NCI-H82 treated with DMSO at 0.1 percent for 48 hours (cell line): ENCODE results near the gene TCAP.

Source experiments
- DNase-seq: peaks from one replicate; lab custom pipeline; 2025; ENCODE audit not compliant: unreplicated experiment; lab: John Stamatoyannopoulos, UW

TCAP gene

GRCh38 chr17:39628655-39629493, 36.3 kb upstream of the TCAP start:
- no peak for DNase-seq

DNA sequence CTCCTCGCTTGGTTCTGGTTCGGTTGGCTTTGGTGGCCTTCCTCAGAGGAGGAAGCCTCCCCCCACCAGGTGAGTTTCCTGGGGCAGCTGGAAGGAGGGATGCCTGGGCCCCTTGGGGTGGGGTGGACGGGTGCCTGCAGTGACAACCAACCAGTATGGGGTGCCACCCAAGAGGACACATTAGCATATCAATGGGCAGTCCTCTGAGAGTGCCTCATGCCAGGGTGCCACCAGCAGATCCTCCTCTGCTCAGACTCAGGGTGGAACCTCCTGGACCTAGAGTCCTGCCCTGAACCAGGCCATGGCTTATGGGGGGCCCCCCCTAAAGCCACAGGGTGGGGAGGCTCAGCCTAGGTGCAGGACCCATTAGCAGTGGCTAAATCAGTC, 35.7 kb upstream of the TCAP start:
- no peak for DNase-seq

DNA sequence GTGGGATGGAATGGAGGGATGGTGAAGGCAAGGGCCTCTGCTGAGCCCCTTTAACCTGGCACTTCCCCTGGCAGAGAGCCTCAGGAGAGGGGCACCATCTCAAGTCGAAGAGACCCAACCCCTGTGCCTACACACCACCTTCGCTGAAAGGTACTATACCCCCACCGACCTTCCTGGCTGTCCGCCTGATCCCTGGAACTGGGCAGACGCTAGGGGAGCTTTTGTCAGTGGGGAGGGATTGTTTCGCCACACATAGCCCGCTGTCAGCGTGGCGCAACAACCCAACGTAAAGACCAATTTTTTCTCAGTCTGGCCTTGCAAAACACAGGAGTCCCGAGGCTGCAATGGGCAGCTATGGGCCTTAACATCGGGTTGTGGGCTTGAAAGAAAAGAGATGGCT, 35.3 kb upstream of the TCAP start:
- DNase-seq = no peak

DNA sequence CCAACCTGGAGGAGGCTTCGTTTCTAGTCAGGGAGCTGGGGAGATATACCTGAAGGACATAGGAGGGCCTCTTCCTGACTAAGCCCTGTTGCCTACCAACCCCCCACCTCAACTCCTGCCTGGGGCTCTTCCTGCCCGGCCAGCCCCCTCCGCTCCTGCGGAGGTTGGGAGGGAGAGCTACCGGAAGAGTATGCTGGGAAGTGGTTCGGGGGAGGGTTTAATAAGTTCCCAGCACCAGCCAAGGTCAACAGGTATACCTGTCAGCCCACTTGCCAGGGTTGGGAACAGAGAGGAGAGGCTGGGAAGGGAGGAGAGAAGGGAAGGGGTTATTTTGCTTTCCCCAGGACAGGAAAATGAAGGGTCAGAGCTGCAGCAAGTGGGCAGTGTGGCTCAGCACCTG, 33.7 kb upstream of the TCAP start:
- DNase-seq = no peak

DNA sequence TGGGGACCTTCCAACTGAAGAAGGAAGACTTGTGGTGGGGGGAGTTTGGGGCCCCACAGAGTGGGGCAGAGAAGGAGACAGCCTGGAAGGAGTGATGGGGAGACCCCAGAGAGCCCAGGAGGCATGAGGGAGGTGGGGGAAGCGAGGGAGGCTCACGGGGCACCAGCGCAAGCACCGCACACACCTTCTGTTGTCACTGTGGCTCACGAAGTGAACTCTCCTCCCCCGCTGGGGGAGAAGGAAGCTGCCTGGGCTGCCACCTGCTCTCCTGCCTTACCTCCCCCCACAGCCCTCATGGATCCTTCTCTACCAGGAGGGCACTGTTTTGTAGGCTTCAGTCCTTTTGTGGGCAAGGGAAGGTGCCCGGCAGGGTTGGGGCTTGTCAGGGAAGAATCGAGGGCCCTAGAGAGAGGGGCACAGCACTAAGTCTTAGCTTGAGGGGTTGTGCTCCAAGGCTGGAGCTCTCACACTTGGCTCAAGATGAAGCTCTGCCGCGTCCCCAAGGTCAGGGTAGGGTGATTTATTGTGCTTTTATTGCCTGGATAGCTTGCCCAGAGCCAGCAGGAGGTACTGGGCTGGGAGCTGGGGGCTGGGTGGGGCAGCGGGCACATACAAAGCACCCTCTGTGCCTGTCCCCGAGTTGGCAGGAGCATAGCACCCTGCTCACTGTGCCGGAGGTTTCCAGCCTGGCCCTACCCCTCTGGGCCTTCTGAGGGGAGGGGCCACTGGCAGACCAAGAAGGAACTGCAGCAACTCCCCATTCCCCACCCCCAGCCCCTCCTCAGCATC, 32.8 kb upstream of the TCAP start:
- DNase-seq = no peak

GRCh38 chr17:39633570-39634183, 31.5 kb upstream of the TCAP start:
- DNase-seq = no peak

- DNase-seq = peak; percentile 26
These were observed 30.7 kb upstream of the TCAP start for GRCh38 chr17:39634384-39634871.

DNA sequence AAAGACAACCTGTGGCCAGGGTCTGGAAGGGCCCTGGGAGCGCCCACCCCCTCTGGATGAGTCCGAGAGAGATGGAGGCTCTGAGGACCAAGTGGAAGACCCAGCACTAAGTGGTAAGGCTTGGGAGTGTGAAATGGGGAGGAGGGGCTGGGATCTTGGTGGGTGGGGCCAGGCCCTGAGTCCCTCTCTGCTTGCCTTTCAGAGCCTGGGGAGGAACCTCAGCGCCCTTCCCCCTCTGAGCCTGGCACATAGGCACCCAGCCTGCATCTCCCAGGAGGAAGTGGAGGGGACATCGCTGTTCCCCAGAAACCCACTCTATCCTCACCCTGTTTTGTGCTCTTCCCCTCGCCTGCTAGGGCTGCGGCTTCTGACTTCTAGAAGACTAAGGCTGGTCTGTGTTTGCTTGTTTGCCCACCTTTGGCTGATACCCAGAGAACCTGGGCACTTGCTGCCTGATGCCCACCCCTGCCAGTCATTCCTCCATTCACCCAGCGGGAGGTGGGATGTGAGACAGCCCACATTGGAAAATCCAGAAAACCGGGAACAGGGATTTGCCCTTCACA, 29.5 kb upstream of the TCAP start:
- DNase-seq = no peak

DNA sequence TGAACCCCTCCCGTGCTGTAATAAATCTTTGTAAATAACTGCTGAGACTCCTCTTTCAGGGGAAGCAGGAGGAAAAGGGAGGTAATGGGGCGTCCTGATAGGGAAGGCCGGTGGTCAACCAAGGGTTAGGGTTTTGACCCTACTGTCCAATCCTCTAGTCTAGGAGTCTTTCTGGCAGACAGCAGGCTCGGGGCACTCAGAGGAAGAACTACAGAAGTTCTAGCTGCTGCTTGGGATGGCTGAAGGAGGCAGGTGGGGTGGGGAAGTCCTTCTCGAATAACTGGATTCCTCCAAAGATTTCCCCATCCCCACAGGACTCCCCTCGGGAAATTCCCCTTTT, 28.6 kb upstream of the TCAP start:
- no peak for DNase-seq

DNA sequence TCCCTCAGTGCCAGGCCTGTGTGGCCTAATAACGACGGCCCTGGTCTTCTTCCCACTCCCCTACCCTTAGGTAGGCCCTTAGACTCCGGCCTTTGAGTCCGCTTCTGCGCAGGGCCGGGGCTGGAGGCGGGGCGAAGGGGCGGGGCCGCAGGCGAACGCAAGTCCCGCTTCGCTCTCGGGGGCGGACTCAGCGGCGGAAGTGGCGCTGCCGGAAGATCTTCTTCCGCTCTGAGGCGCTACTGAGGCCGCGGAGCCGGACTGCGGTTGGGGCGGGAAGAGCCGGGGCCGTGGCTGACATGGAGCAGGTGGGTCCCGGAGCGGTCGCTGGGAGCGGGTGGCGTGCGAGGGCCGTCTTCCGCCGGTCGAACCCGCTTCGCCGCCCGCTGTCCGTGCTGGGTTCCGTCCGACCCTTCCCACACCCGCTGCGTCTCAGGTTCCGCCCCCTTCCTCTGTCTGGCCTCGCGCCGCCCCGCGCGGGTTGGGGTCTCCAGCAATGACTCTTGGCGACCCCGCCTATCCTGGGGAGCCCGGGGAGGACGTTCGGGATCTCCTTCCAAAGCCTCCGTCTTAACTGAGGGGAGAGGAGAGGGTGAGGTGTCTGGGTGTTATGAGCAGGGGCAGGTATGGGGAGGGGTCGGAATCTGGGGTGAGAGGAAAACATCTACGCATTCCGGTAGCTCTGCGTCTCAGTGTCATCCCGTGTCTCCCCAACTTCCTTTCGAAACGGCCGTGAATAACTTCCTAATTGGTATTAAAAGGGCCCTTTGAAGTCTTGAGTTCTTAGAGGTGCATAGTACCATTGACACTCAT, 28.0 kb upstream of the TCAP start, which contains the start of gene STARD3:
TSS of gene STARD3 (plus strand) at position 218 of the 810 bp plus-strand sequence. CDS start 16,388 bp downstream, outside the sequence.
- peak; percentile 17 for DNase-seq

GRCh38 chr17:39638317-39638716, 26.8 kb upstream of the TCAP start:
- no peak for DNase-seq

DNA sequence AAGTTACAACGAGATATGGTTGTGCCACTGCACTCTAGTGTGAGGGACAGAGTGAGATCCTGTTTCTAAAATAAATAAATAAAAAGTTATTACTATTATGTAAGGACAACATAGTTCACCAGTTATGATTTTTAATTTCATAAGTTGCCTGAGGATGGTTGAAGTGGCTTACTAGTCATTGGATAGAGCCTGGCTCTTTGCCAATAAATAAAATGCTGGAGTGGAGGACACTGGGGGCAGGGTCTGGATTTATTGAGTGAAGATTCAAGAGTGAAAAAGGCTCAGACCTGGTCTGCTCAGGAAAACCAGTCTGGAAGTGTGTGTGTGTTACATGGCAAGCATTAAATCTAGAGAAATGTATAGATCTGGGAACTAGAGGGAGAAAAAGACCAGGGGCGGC, 26.1 kb upstream of the TCAP start:
- no peak for DNase-seq

DNA sequence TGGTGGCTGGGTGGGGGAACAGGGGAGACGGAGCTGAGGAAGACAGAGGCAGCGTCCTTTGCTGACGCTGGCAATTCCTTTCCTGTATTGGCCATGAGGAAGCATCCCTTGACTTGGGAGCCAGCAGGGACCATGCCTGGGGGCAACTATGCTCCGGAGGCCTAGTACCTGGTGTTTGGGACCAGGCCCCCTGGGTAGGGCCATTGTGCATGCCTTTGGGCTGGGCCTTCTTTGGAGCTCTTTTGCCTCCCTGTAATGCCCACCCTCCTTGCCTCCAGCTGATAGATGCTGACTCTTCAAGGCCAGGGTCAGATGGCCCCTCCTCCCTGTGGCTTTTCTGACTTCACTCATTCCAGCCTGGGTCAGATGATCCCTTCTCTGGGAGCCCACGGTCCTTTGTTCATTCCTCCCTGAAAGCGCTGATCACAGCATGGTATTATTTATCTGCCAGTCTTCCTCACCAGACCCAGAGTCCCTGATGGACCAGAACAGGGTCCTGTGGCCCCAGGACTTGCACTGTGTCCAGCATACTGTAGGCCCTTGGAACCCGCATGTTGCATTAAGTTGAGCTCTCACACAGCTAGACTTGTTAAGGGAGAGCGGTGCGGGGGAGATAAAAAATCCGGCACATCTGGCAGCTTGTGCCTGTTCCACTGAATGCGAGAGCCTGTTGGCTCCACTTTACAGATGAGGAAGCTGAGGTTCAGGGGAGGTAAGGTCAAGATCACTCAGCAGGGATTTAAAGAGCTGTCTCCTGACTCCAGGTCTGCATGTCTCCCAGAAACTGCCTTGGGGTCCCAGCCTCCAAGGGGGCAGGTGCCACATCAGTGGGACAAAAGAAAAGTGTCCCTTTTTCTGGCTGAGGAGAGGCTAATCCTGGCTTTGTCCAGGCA, 25.3 kb upstream of the TCAP start:
- no peak for DNase-seq

DNA sequence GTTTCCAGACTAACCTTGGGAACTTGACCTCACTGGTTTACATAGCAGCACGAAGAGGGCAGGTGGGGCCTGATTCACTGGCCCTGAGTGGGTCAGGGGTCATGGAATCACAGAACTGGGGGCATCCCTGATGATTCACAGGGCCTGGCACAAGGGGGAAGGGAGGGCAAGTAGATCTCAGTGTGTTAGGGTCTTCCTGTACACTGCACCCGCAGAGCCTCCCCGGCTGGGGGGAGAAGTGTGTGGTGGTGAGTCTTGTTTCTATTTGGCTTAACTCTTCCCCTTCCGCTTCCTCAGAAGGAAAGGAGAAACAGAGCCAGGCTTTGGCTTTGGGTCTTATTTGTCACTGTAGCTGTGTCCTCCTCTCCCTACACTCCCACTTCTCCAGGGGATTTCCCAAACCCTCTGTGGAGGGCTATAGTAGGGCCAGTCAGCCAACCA, 24.5 kb upstream of the TCAP start:
- no peak for DNase-seq

DNA sequence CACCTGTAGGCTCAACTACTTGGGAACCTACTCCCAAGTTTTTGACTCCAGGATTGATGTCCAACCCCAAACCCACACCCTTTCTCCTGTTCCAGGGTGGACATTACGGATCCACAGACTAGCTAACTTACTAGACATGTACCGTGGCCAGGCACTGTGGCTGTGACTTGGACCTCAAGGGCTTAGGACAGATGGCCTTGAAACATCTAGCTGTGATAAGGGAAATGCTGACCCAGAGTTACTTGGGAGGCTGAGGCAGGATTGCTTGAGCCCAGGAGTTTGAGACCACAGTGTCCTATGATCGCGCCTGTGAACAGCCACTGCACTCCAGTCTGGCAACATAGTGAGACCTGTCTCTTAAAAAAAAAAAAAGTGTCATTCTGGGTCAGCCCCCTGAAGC, 24.1 kb upstream of the TCAP start:
- no peak for DNase-seq

- DNase-seq = no peak
These were observed 23.3 kb upstream of the TCAP start for GRCh38 chr17:39641883-39642282.

- DNase-seq = no peak
These were observed 22.7 kb upstream of the TCAP start for GRCh38 chr17:39642291-39643074.

DNA sequence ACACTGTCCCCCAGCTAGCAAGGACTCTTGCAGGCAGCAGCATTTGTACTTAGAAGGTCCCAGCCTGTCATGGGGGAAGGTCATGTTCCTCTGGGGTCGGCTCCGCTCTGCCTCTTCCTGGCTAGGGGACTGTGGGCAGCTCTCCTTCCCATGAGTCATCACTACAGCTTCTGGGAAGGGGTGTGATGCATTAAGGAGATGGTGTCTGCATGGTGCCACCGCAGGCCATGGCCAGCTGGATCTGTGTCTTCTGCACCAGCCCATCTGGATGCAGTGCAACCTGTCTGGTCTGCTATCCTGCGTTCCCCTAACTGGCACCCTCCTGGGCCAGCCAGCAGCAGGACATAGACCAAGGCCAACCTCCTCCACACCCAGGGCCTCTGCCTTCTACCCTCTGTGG, 21.9 kb upstream of the TCAP start:
- no peak for DNase-seq

DNA sequence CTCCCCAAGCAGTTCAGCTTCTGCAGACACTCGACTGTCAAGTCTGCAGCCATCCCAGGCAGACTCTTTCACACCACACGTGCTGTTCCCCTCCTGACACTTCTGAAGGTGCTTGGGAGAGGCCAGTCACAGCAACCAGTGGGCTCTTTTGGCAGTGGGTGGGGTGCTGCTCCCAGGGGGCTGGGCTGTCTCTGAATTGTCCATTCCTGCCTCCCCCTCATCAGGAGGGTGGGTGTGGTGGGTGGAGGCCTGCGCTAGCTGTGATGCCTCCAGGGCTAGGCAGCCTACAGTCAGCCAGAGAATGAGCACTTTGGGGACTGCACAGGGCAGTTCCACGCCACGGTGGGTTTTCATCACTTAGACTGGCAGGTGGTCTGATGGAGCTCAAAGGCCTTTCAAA, 17.9 kb upstream of the TCAP start:
- no peak for DNase-seq
